SK-N-SH treated with all-trans-retinoic acid at 6 μM for 48 hours (cell line): Measurements from ENCODE around the gene NPEPL1.

ENCODE experiments used
- ATAC-seq: fragments of 200-7000 bp; cut with Tn5 transposase; 3 replicates; pipeline ENCODE4 v1.9.1; 2020; ENCODE audit warnings: mild to moderate bottlenecking, moderate library complexity
- ARNTL ChIP-seq: fragments of 450-650 bp; formaldehyde crosslinking; IDR thresholded peaks from 2 replicates; pipeline ENCODE4 v1.5.0; 2020; ENCODE audit warnings: low read depth, mild to moderate bottlenecking, moderate library complexity, borderline replicate concordance
- BACH2 ChIP-seq: fragments of 250-450 bp; sonication (Bioruptor Pico); IDR thresholded peaks from 2 replicates; pipeline ENCODE4 v1.9.0; 2021; ENCODE audit warnings: mild to moderate bottlenecking, borderline replicate concordance
- CSDC2 ChIP-seq: fragments of 250-450 bp; sonication (Bioruptor Pico); IDR thresholded peaks from 2 replicates; pipeline ENCODE4 v1.5.0; 2020; ENCODE audit warnings: mild to moderate bottlenecking, moderate library complexity
- ESRRG ChIP-seq: fragments of 250-450 bp; sonication (Bioruptor Pico); IDR thresholded peaks from 2 replicates; pipeline ENCODE4 v1.6.1; 2021; ENCODE audit warnings: mild to moderate bottlenecking
- GLIS3 ChIP-seq: fragments of 250-450 bp; sonication (Bioruptor Pico); IDR thresholded peaks from 2 replicates; pipeline ENCODE4 v1.5.0; 2020; ENCODE audit warnings: mild to moderate bottlenecking, moderate library complexity
- ISL1 ChIP-seq: fragments of 250-450 bp; sonication (Bioruptor Pico); IDR thresholded peaks from 2 replicates; pipeline ENCODE4 v2.1.2; 2022; ENCODE audit warnings: mild to moderate bottlenecking, moderate library complexity
- OSR1 ChIP-seq: fragments of 250-450 bp; sonication (Bioruptor Pico); IDR thresholded peaks from 2 replicates; pipeline ENCODE4 v1.8.0; 2022; ENCODE audit warnings: moderate library complexity, mild to moderate bottlenecking, inconsistent platforms
- PPARA ChIP-seq: fragments of 250-450 bp; sonication (Bioruptor Pico); IDR thresholded peaks from 2 replicates; pipeline ENCODE4 v1.5.0; 2020; ENCODE audit warnings: mild to moderate bottlenecking, borderline replicate concordance
- RARB ChIP-seq: fragments of 250-450 bp; sonication (Bioruptor Pico); IDR thresholded peaks from 2 replicates; pipeline ENCODE4 v1.8.0; 2021; ENCODE audit warnings: mild to moderate bottlenecking, moderate library complexity
- SNAI2 ChIP-seq: fragments of 250-450 bp; sonication (Bioruptor Pico); IDR thresholded peaks from 2 replicates; pipeline ENCODE4 v1.5.0; 2020; ENCODE audit warnings: mild to moderate bottlenecking, moderate library complexity
- TCF4 ChIP-seq: fragments of 250-450 bp; sonication (Bioruptor Pico); IDR thresholded peaks from 2 replicates; pipeline ENCODE4 v1.8.0; 2021; ENCODE audit warnings: mild to moderate bottlenecking, moderate library complexity, borderline replicate concordance
- TOX ChIP-seq: fragments of 250-450 bp; sonication (Bioruptor Pico); IDR thresholded peaks from 2 replicates; pipeline ENCODE4 v1.8.0; 2021; ENCODE audit warnings: mild to moderate bottlenecking, moderate library complexity, borderline replicate concordance
- ZFP3 ChIP-seq: fragments of 250-450 bp; sonication (Bioruptor Pico); IDR thresholded peaks from 2 replicates; pipeline ENCODE4 v1.5.0; 2020; ENCODE audit warnings: mild to moderate bottlenecking, moderate library complexity
- ZFP30 ChIP-seq: fragments of 450-650 bp; formaldehyde crosslinking; IDR thresholded peaks from 2 replicates; pipeline ENCODE4 v1.5.0; 2022; ENCODE audit warnings: mild to moderate bottlenecking, moderate library complexity
- ZNF565 ChIP-seq: fragments of 450-650 bp; formaldehyde crosslinking; conservative IDR thresholded peaks from 2 replicates; pipeline ENCODE4 v1.5.0; 2020; ENCODE audit warnings: low read depth, mild to moderate bottlenecking, moderate library complexity
- ZNF70 ChIP-seq: fragments of 450-650 bp; formaldehyde crosslinking; IDR thresholded peaks from 2 replicates; pipeline ENCODE4 v1.5.0; 2020; ENCODE audit warnings: mild to moderate bottlenecking, moderate library complexity
- TF ChIP-seq, protein P1 (sequence below): fragments of 250-450 bp; sonication (Bioruptor Pico); IDR thresholded peaks from 2 replicates; pipeline ENCODE4 v1.5.1; 2021; ENCODE audit warnings: mild to moderate bottlenecking, moderate library complexity
- TF ChIP-seq, protein P2 (sequence below): fragments of 250-450 bp; sonication (Bioruptor Pico); IDR thresholded peaks from 2 replicates; pipeline ENCODE4 v1.8.0; 2021; ENCODE audit warnings: low read depth, mild to moderate bottlenecking, moderate library complexity, borderline replicate concordance
- TF ChIP-seq, protein P3 (sequence below): fragments of 250-450 bp; sonication (Bioruptor Pico); IDR thresholded peaks from 2 replicates; pipeline ENCODE4 v1.5.0; 2020; ENCODE audit warnings: mild to moderate bottlenecking, moderate library complexity
- TF ChIP-seq, protein P4 (sequence below): fragments of 250-450 bp; sonication (Bioruptor Pico); IDR thresholded peaks from 2 replicates; pipeline ENCODE4 v1.8.0; 2020; ENCODE audit warnings: mild to moderate bottlenecking, moderate library complexity, borderline replicate concordance

NPEPL1 gene

DNA sequence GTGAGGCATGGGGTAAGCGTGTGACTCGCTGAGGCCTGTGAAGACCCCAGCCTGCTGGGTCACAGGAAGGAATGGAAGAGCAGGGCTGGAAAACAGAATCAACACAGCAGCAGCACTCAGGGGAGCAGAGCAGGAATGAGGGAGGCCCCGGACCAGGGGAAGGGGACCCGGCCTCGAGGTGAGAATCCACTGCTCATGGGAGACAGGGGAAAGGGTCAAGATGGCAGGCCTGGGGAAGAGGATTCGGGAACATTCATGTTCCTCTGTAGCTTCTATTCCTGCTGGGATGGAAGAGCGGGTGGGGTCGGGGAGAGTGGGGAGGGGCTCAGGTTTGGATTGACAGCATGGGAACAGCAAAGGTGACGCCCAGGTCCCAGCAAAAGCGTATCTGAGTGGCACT, 59.4 kb downstream of the NPEPL1 start (continued):
- TF ChIP-seq, protein P1, sequence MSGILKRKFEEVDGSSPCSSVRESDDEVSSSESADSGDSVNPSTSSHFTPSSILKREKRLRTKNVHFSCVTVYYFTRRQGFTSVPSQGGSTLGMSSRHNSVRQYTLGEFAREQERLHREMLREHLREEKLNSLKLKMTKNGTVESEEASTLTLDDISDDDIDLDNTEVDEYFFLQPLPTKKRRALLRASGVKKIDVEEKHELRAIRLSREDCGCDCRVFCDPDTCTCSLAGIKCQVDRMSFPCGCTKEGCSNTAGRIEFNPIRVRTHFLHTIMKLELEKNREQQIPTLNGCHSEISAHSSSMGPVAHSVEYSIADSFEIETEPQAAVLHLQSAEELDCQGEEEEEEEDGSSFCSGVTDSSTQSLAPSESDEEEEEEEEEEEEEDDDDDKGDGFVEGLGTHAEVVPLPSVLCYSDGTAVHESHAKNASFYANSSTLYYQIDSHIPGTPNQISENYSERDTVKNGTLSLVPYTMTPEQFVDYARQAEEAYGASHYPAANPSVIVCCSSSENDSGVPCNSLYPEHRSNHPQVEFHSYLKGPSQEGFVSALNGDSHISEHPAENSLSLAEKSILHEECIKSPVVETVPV (CRISPR knock-in tag): no peak
- no peak for TF ChIP-seq CSDC2 (CRISPR knock-in tag)
- TF ChIP-seq ZNF70 (CRISPR knock-in tag): no peak
- TF ChIP-seq ARNTL: no peak
- no peak for TF ChIP-seq ZFP30
- TF ChIP-seq TCF4 (CRISPR knock-in tag): no peak

DNA sequence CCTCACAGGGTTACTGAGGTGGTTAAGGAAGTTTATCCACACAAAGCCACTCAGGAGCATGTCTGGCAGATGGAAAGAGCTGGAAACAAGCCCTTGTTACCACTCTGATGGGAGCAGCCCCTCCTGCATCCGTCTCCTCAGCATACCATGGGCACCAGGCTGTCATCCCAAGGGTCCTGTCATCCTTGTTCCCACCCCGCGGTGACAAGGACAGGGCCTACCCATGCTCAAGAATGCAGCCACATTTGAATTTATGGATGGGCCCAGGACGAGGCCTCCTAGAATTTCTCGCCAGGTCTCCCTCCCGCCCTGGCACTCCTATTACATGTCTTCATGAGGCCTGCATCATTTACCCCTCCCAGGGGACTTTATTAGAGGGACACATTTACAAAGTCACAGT, 60.0 kb downstream of the NPEPL1 start:
- ATAC-seq: no peak
- no peak for TF ChIP-seq ARNTL
- no peak for TF ChIP-seq ZFP3 (CRISPR knock-in tag)
- no peak for TF ChIP-seq OSR1 (CRISPR knock-in tag)
- TF ChIP-seq, protein P1 (CRISPR knock-in tag): no peak

DNA sequence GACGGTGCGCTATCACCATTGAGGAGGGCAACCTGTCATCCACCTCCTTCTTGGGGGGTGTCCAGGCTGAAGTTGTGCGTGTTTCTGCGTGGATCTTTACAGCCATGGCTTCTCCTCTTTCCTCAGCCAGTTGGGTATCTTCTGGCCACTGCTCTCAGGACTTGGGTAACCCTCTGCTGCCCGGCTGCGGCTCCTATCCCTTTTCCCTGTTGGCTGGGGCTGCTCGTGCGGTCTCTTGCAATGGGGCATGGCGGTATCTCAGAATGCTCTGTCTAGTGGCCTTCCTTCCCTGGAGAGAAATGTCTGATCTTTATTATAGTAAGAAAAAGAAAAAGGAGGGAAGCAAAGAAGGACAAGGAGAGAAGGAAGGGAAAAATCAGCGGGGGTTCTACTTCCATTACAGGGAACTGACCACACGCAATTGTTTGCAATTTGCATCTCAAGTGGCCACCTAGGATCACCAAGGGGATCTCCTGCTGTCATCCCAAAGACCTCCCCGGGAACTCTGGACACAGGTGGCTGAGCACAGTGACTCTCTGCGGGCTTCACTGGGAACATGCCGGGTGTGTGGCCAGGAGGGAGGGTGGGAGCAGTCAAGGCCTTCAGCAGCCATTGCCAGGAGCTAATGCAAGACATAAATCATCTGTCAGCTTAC, 60.8 kb downstream of the NPEPL1 start:
- TF ChIP-seq, protein P1 (CRISPR knock-in tag): no peak
- TF ChIP-seq CSDC2 (CRISPR knock-in tag) (no peak), PPARA (no peak), ARNTL (no peak), ZNF70 (CRISPR knock-in tag) (no peak), TOX (CRISPR knock-in tag) (no peak), RARB (CRISPR knock-in tag) (no peak)
- TF ChIP-seq, protein P2, sequence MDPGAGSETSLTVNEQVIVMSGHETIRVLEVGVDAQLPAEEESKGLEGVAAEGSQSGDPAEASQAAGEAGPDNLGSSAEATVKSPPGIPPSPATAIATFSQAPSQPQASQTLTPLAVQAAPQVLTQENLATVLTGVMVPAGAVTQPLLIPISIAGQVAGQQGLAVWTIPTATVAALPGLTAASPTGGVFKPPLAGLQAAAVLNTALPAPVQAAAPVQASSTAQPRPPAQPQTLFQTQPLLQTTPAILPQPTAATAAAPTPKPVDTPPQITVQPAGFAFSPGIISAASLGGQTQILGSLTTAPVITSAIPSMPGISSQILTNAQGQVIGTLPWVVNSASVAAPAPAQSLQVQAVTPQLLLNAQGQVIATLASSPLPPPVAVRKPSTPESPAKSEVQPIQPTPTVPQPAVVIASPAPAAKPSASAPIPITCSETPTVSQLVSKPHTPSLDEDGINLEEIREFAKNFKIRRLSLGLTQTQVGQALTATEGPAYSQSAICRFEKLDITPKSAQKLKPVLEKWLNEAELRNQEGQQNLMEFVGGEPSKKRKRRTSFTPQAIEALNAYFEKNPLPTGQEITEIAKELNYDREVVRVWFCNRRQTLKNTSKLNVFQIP (CRISPR knock-in tag): no peak

DNA sequence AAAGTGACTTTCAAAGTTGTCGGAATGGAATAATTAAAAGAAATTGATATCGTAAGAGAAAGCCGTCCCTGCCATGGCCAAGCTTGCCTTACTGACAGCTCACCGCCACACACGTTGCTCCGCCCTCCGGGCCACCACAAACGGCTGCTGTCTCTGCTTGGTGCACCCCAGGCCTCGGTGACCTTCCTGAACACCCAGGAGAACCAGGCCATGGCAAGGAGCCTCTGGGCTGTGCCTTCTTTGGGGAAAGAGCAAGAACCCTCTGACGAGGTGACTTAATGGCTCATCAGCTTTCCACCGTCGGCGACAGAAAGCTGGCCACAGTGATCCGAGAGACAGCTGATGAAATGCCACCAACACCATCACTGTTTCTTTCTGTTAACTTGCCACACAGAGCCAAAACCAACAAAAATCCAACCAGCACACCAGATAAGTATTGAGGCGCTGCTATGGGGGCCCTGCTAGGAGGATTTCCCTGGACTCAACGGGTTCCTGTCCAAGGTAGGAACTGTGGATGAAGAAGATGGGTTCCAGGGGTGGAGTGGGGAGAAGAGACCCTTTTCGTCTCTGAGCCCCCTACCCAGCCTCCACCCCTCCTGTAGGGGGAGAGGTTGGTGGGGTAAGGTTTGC, 61.4 kb downstream of the NPEPL1 start:
- no peak for ATAC-seq
- TF ChIP-seq, protein P3, sequence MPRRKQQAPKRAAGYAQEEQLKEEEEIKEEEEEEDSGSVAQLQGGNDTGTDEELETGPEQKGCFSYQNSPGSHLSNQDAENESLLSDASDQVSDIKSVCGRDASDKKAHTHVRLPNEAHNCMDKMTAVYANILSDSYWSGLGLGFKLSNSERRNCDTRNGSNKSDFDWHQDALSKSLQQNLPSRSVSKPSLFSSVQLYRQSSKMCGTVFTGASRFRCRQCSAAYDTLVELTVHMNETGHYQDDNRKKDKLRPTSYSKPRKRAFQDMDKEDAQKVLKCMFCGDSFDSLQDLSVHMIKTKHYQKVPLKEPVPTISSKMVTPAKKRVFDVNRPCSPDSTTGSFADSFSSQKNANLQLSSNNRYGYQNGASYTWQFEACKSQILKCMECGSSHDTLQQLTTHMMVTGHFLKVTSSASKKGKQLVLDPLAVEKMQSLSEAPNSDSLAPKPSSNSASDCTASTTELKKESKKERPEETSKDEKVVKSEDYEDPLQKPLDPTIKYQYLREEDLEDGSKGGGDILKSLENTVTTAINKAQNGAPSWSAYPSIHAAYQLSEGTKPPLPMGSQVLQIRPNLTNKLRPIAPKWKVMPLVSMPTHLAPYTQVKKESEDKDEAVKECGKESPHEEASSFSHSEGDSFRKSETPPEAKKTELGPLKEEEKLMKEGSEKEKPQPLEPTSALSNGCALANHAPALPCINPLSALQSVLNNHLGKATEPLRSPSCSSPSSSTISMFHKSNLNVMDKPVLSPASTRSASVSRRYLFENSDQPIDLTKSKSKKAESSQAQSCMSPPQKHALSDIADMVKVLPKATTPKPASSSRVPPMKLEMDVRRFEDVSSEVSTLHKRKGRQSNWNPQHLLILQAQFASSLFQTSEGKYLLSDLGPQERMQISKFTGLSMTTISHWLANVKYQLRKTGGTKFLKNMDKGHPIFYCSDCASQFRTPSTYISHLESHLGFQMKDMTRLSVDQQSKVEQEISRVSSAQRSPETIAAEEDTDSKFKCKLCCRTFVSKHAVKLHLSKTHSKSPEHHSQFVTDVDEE: no peak
- TF ChIP-seq BACH2 (CRISPR knock-in tag) (no peak), ARNTL (no peak), ISL1 (no peak), CSDC2 (CRISPR knock-in tag) (no peak), TOX (CRISPR knock-in tag) (no peak), ZFP30 (no peak), ZNF565 (CRISPR knock-in tag) (no peak), SNAI2 (no peak), ESRRG (no peak), GLIS3 (CRISPR knock-in tag) (no peak)
- TF ChIP-seq, protein P2 (CRISPR knock-in tag): no peak
- TF ChIP-seq, protein P1 (CRISPR knock-in tag): no peak
- TF ChIP-seq, protein P4, sequence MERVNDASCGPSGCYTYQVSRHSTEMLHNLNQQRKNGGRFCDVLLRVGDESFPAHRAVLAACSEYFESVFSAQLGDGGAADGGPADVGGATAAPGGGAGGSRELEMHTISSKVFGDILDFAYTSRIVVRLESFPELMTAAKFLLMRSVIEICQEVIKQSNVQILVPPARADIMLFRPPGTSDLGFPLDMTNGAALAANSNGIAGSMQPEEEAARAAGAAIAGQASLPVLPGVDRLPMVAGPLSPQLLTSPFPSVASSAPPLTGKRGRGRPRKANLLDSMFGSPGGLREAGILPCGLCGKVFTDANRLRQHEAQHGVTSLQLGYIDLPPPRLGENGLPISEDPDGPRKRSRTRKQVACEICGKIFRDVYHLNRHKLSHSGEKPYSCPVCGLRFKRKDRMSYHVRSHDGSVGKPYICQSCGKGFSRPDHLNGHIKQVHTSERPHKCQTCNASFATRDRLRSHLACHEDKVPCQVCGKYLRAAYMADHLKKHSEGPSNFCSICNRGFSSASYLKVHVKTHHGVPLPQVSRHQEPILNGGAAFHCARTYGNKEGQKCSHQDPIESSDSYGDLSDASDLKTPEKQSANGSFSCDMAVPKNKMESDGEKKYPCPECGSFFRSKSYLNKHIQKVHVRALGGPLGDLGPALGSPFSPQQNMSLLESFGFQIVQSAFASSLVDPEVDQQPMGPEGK: no peak

More for the DNA sequence above, 60.8 kb downstream of the NPEPL1 start:
- ATAC-seq: no peak
